Measurements from ENCODE around the gene COL9A3.
"Not testable (repeated sequence)": the region's sequence is repeated elsewhere in the genome, so short reads cannot be mapped to it uniquely, and the experiment has no call there.

Gene COL9A3

DNA sequence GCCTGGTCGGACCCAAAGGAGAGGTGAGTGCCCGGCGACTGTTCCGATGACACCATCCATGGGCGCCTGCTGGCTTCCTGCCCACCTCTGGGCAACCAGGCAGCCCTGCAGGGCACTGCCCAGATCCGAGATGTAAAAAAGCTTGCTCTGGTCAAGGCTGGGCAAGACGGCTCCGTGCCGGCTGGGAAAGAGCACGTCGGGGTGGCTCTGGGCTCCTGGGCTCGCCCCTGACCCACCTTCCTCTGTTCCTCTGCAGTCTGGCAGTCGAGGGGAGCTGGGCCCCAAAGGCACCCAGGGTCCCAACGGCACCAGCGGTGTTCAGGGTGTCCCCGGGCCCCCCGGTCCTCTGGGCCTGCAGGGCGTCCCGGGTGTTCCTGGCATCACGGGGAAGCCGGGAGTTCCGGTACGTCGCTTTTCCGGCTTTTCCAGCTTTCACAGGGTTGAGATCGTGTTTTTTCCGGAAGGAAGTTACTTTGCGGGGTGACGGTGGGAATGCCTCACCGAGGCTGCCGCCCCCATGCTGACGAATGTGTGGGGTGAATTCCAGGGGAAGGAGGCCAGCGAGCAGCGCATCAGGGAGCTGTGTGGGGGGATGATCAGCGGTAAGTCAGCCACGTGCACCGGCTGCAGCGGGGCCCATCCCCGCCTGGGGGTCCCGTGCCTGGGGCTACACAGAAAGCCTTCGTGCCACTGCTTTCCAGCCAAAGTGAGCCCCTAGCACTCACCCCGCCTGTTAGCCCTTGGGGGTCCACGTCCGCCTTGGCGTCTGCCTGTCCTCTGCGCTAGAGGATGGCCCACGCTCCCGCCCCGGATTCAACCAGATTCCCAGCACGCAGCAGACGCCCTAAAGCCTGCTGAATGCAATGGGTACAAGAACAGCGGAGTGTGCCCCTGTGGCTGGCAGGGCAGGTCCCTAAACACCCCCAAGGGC lies 19.3 kb downstream of the COL9A3 start:
- DNase-seq (ENCODE audit: low read depth in 2 of 2) = no peak

DNA sequence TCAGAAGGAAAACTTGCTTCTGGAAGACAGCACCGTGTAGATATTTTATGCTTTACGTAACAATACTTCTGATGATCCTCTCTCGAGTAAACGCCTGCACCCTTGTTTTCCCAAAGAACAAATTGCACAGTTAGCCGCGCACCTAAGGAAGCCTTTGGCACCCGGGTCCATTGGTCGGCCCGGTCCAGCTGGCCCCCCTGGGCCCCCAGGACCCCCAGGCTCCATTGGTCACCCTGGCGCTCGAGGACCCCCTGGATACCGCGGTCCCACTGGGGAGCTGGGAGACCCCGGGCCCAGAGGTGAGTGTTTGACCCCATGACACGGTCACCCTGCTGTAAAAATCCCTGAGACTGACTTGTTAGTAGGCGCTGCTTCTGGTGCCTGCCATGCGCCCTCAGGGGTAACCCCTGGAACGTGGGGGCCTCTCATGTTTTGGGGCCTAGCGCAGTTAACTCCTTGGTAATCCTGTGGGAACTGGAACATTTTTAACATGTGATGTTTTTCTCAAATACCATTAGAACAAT lies 20.2 kb downstream of the COL9A3 start:
- DNase-seq (ENCODE audit: low read depth in 2 of 2) = no peak

DNA sequence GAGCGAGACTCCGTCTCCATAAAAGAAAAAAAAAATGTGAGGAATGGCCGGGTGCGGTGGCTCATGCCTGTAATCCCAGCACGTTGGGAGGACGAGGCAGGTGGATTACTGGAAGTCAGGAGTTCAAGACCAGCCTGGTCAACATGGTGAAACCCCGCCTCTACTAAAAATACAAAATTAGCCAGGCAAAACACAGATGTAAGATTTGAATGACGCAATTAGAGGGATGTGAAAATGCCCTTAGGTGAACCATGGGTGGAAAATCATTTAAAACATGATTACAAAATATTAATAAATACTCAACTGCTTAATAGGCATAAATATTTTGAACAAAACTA lies 20.9 kb downstream of the COL9A3 start:
- DNase-seq (ENCODE audit: low read depth in 2 of 2) = no peak

- no peak for DNase-seq (ENCODE audit: low read depth in 2 of 2)
These were observed 21.5 kb downstream of the COL9A3 start for GRCh38 chr20:62838128-62838891.

- DNase-seq (ENCODE audit: low read depth in 2 of 2) = no peak
These were observed 22.4 kb downstream of the COL9A3 start for GRCh38 chr20:62839261-62839660.

DNA sequence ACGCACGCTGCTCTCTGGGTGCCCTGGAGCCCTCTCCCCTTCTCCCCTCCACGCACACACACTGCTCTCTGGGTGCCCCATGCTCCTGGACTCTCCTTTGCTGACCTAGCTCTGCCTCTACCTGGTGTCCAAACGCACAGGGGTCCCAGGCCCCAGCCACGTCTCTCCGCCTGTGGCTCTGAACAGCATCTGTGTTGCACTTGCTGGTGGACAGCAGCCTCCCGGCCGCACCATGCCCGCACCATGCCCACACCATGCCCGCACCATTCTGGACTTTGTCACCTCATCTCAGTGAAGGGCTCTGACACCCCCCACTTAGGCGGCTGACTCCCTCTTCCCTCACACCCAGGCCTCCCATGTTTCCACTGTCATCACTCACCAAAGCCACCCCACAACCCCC lies 23.0 kb downstream of the COL9A3 start:
- DNase-seq (ENCODE audit: low read depth in 2 of 2) = no peak

DNA sequence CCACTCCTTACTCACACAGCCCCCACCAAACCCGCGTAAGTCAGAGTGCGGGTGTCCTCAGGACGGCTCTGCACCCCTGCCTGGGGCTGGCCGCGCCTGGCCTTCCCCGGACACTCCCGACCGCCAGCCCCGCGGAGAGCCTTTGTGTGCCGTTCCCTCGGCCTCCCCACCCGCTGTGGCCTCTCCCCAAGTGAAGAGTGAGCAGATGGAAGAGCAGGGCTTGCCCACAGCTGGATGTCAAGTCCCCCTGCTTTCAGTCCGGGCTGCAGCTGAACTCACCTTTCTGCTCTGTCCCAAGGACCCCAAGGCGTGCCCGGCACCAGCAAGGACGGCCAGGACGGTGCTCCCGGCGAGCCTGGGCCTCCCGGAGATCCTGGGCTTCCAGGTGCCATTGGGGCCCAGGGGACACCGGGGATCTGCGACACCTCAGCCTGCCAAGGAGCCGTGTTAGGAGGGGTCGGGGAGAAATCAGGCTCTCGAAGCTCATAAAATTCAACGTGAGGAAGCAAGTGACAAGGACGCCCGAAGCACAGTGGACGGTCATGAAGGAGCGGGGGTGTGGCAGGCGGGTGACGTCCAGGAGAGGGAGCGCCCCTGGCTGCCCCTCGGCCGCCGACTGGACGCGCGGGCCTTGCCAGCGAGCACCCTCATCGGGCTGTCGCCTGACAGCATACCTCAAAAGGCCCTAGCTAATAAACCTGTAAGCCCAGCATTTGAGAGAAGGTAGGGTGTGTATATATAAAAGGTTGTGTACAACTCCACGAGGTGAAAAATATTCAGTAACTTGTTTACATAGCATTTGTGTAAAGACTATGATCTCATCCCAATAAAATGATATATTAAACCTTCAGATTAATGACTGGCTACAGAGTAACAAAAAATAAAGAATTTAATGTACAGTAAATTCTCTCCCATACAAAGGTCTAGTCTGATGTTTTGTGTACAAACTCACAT lies 23.7 kb downstream of the COL9A3 start:
- no peak for DNase-seq (ENCODE audit: low read depth in 2 of 2)

GRCh38 chr20:62841705-62842212 lies 24.9 kb downstream of the COL9A3 start:
- DNase-seq (ENCODE audit: low read depth in 2 of 2) = no peak

- no peak for DNase-seq (ENCODE audit: low read depth in 2 of 2)
These were observed 26.8 kb downstream of the COL9A3 start for GRCh38 chr20:62843656-62844055.

- no peak for DNase-seq (ENCODE audit: low read depth in 2 of 2)
These were observed 27.3 kb downstream of the COL9A3 start for GRCh38 chr20:62844182-62844581.

DNA sequence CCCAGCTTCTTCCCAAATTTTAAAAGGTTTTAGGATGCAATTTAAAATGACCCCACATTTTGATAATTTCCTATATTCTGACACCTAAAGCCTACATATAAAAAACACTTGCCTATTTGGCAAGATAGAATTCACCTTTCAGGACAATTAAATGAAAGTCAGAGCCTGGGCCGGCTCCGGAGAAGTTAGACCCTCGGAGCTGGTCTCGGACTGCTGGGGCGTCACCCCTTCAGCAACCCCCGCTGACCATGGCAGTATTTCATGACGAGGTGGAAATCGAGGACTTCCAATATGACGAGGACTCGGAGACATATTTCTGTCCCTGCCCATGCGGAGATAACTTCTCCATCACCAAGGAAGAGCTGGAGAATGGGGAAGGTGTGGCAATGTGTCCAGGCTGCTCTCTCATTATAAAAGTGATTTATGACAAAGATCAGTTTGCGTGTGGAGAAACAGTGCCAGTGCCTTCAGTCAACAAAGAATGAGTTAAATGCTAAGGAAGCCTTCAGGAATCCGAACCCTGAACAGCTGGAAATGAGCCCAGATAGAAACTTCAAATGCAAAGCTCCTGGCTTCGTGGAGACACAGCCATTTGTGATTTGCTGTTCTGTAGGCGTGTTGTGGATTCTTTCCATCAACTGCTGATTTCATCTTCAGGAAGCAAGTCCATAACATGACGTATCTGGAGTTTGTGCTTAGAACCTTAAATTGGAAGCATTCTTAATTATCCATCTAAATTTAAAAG lies 28.7 kb downstream of the COL9A3 start:
- no peak for DNase-seq (ENCODE audit: low read depth in 2 of 2)

- no peak for DNase-seq (ENCODE audit: low read depth in 2 of 2)
These were observed 29.5 kb downstream of the COL9A3 start for GRCh38 chr20:62846166-62846890.

GRCh38 chr20:62848917-62849316 lies 32.1 kb downstream of the COL9A3 start:
- DNase-seq (ENCODE audit: low read depth in 2 of 2) = not testable (repeated sequence)

DNA sequence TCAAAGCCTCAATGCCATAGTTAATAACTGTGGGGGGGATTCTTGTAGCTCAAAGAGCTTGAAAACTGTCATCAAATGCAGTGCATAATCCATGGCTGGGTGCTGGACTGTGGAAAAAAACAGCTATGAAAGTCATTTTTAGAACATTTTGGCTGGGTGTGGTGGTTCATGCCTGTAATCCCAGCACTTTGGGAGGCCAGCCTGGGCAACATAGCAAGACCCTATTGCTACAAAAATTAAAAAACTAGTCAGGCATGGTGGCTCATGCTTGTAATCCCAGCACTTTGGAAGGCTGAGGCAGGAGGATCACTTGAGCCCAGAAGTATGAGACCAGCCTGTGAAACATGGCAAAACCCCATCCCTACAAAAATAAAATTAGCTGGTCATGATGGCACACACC lies 32.6 kb downstream of the COL9A3 start:
- no peak for DNase-seq (ENCODE audit: low read depth in 2 of 2)

- no peak for DNase-seq (ENCODE audit: low read depth in 2 of 2)
These were observed 33.6 kb downstream of the COL9A3 start for GRCh38 chr20:62850333-62850974.

DNA sequence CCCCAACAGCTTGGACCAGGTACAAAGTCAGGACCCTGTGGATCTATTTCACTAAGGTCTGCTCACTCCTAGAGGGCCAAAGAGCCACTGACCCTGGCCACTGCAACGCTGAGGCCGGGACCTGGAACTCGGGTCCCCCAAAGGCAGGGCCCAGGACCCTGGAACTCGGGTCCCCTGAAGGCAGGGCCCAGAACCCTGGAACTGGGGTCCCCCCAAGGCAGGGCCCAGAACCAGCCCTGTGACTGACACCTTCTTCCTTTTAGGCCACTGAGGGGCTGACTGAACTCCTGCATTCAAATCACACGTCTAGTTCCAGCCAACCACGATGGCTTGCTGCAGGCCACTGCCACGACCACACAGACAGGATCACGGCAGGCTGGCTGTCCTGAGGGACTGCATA lies 35.3 kb downstream of the COL9A3 start:
- DNase-seq (ENCODE audit: low read depth in 2 of 2) = no peak

DNA sequence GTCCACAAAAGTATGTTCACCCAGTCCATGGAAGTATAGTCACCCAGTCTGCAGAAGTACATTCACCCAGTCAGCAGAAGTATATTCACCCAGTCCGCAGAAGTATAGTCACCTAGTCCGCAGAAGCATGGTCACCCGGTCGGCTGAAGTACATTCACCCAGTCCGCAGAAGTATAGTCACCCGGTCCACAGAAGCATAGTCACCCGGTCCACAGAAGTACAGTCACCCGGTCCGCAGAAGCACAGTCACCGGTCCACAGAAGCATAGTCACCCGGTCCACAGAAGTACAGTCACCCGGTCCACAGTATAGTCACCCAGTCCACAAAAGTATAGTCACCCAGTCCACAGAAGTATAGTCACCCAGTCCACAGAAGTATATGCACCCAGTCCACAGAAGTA lies 36.0 kb downstream of the COL9A3 start:
- DNase-seq (ENCODE audit: low read depth in 2 of 2) = no peak

DNA sequence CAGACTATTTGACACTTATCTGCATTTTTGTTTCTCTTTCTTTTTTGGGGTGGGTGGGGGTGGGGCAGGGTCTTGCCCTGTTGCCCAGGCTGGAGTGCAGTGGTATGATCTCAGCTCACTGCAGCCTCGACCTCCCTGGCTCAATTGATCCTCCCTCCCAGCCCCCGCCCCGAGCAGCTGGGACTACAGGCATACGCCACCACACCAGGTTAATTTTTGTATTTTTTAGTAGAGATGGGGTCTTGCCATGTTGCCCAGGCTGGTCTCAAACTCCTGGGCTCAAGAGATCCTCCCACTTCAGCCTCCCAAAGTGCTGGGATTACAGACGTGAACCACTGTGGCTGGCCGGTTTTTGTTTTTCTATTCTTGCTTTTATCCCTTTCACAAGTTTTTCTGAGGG lies 36.5 kb downstream of the COL9A3 start:
- DNase-seq (ENCODE audit: low read depth in 2 of 2) = not testable (repeated sequence)

DNA sequence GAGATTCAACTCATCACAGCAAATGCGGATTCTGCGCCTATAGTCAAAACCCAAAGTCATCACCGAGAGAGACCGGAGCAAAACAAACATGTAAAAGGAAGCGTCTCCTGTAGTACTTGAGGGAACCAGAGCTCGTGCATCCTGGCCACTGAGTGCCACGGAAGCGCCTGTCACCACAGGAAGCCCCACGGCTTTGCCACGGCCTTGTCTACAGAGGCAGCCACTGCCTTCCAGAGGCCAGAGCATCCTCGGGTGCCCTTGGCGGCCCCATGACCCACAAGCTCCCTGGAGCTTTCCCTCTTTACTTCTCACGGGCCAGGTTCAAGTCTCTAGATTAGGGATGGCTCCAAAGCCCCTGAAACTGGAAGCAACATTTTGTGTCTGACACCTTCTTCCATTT lies 37.3 kb downstream of the COL9A3 start:
- DNase-seq (ENCODE audit: low read depth in 2 of 2) = no peak

DNA sequence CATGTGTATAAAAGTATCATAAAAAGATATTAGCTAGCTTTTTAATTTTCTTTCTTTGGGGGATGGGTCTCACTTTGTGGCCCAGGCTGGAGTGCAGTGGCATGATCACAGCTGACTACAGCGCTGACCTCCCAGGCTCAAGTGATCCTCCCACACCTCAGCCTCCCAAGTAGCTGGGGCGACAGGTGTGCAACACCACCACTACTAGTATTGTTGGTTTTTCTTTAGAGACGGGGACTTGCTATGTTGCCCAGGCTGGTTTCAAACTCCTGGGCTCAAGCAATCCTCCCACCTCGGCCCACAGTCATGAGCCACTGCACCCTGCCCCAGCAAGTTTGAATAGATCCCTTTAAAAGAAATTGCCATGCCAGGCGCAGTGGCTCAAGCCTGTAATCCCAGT lies 38.3 kb downstream of the COL9A3 start:
- no peak for DNase-seq (ENCODE audit: low read depth in 2 of 2)
